H1 (cell line): ENCODE results near the gene PRDX2. TPM values are rescaled to one million over a fixed set of nuclear protein-coding genes. Genes with fewer than 3 reads are reported as not detected.

Source experiments
- CTCF ChIA-PET: fragments of 300-600 bp; sonication (Branson Sonifier 250); formaldehyde crosslinking; loops from one replicate; lab custom pipeline; 2021; ENCODE audit not compliant: partially characterized antibody; lab: Charles Lee
- POLR2A ChIA-PET: fragments of 300-600 bp; sonication (Branson Sonifier 250); formaldehyde crosslinking; loops from one replicate; lab custom pipeline; 2021; ENCODE audit warnings: inconsistent platforms; ENCODE audit not compliant: partially characterized antibody; lab: Charles Lee
- DNase-seq, 2 experiments: peaks; one replicate each; pipeline versions ENCODE4 v3.0.0 to v3.0.0-alpha.2; 2010 to 2022; ENCODE audit warnings: low spot score in 2 of 2, low read depth in 1 of 2, mixed read lengths in 1 of 2
- FAIRE-seq: peaks from 2 replicates; lab custom pipeline; 2011; peaks lifted over from hg19 to GRCh38; lab: Jason Lieb, UNC
- H2AFZ ChIP-seq: 2 replicates; pipeline ENCODE4 v1.8.1; 2012; ENCODE audit warnings: low read length, inconsistent platforms
- H2AK5ac ChIP-seq: 2 replicates; pipeline ENCODE4 v1.6.1; 2013; ENCODE audit warnings: low read depth, low read length
- H2BK120ac ChIP-seq: replicated peaks from 2 replicates; pipeline ENCODE3; 2013; ENCODE audit warnings: low read depth, low read length, inconsistent platforms
- H2BK12ac ChIP-seq: 2 replicates; pipeline ENCODE4 v1.6.1; 2013; ENCODE audit warnings: low read depth, low read length
- H2BK15ac ChIP-seq: 2 replicates; pipeline ENCODE4 v1.6.1; 2013; ENCODE audit warnings: low read length
- H2BK20ac ChIP-seq: 2 replicates; pipeline ENCODE4 v1.6.1; 2013; ENCODE audit warnings: low read length
- H2BK5ac ChIP-seq: 2 replicates; pipeline ENCODE4 v1.6.1; 2013; ENCODE audit warnings: low read depth, low read length
- H3K14ac ChIP-seq: 2 replicates; pipeline ENCODE4 v1.6.1; 2013; ENCODE audit warnings: inconsistent platforms; ENCODE audit not compliant: insufficient read length
- H3K18ac ChIP-seq: 2 replicates; pipeline ENCODE4 v1.6.1; 2013; ENCODE audit warnings: low read length; ENCODE audit errors: extremely low read depth
- H3K23ac ChIP-seq: 2 replicates; pipeline ENCODE4 v1.6.1; 2013; ENCODE audit warnings: inconsistent platforms; ENCODE audit not compliant: insufficient read length
- H3K23me2 ChIP-seq: 2 replicates; pipeline ENCODE4 v1.6.1; 2013; ENCODE audit warnings: low read depth, low read length
- H3K27ac ChIP-seq: 2 replicates; pipeline ENCODE4 v1.6.1; 2011; ENCODE audit warnings: low read depth, low read length, inconsistent platforms
- H3K27me3 ChIP-seq, 4 experiments: replicated peaks in 1 of 4; 1 replicate in 1 of 4; 2 replicates in 3 of 4; pipeline versions ENCODE4 v1.6.1 to v1.8.1; 2011 to 2013; ENCODE audit warnings: low read length in 3 of 4, mild to moderate bottlenecking in 3 of 4, inconsistent platforms in 2 of 4, mixed read lengths in 2 of 4, moderate library complexity in 1 of 4; ENCODE audit not compliant: control insufficient read depth in 3 of 4, insufficient read depth in 3 of 4; ENCODE audit errors: extremely low read depth in 1 of 4
- H3K36me3 ChIP-seq, 4 experiments: 2 replicates each; pipeline versions ENCODE4 v1.6.1 to v1.8.1; 2011 to 2013; ENCODE audit warnings: mild to moderate bottlenecking in 4 of 4, low read length in 3 of 4, moderate library complexity in 2 of 4, control low read depth in 1 of 4, inconsistent platforms in 1 of 4; ENCODE audit not compliant: insufficient read depth in 4 of 4, control insufficient read depth in 2 of 4
- H3K4ac ChIP-seq: replicated peaks from 2 replicates; pipeline ENCODE3; 2013; ENCODE audit warnings: low read length, low read depth, mixed read lengths, inconsistent platforms; ENCODE audit not compliant: insufficient read length
- H3K4me1 ChIP-seq, 4 experiments: replicated peaks in 1 of 4; 1 replicate in 1 of 4; 2 replicates in 3 of 4; pipeline versions ENCODE4 v1.6.1 to v1.8.1; 2011 to 2013; ENCODE audit warnings: low read length in 3 of 4, inconsistent platforms in 2 of 4, mixed read lengths in 1 of 4; ENCODE audit not compliant: insufficient read depth in 4 of 4, control insufficient read depth in 3 of 4
- H3K4me2 ChIP-seq, 2 experiments: 2 replicates each; pipeline versions ENCODE4 v1.6.1 to v1.8.1; 2011 to 2013; ENCODE audit warnings: low read depth in 2 of 2, low read length in 2 of 2, control low read depth in 1 of 2, inconsistent platforms in 1 of 2, mild to moderate bottlenecking in 1 of 2; ENCODE audit not compliant: insufficient read depth in 1 of 2
- H3K4me3 ChIP-seq, 4 experiments: fragments of 200-600, 300-600 bp in 1 of 4; sonication (generic), shearing (Covaris generic), sonication (Bioruptor Twin) in 1 of 4; 2 replicates each; pipeline versions ENCODE4 v1.5.1 to v1.8.1; 2011 to 2016; ENCODE audit warnings: low read length in 4 of 4, low read depth in 3 of 4, control low read depth in 2 of 4, inconsistent platforms in 2 of 4, mild to moderate bottlenecking in 2 of 4, mixed read lengths in 1 of 4, moderate library complexity in 1 of 4; ENCODE audit not compliant: insufficient read depth in 2 of 4; ENCODE audit errors: extremely low read depth in 1 of 4
- H3K56ac ChIP-seq: replicated peaks from 2 replicates; pipeline ENCODE3; 2013; ENCODE audit warnings: low read depth, mild to moderate bottlenecking, mixed read lengths, low read length, inconsistent platforms; ENCODE audit not compliant: insufficient read length
- H3K79me1 ChIP-seq: 2 replicates; pipeline ENCODE4 v1.6.1; 2013; ENCODE audit warnings: low read depth, low read length, control low read depth
- H3K79me2 ChIP-seq, 2 experiments: 2 replicates each; pipeline versions ENCODE4 v1.6.1 to v1.8.1; 2012 to 2013; ENCODE audit warnings: low read length in 2 of 2, mild to moderate bottlenecking in 2 of 2, inconsistent platforms in 1 of 2; ENCODE audit not compliant: insufficient read depth in 2 of 2, control insufficient read depth in 1 of 2
- H3K9ac ChIP-seq, 4 experiments: replicated peaks in 1 of 4; 1 replicate in 1 of 4; 2 replicates in 3 of 4; pipeline versions ENCODE4 v1.6.1 to v1.8.1; 2011 to 2013; ENCODE audit warnings: low read depth in 3 of 4, low read length in 3 of 4, control low read depth in 2 of 4, mild to moderate bottlenecking in 2 of 4, moderate library complexity in 2 of 4, inconsistent platforms in 1 of 4; ENCODE audit errors: extremely low read depth in 1 of 4
- H3K9me3 ChIP-seq, 2 experiments: 2 replicates each; pipeline versions ENCODE4 v1.6.1 to v1.8.1; 2012 to 2013; ENCODE audit warnings: mild to moderate bottlenecking in 2 of 2, moderate library complexity in 2 of 2, control low read depth in 1 of 2, inconsistent platforms in 1 of 2, low read depth in 1 of 2, low read length in 1 of 2, mixed read lengths in 1 of 2; ENCODE audit not compliant: insufficient read depth in 2 of 2
- H4K20me1 ChIP-seq, 2 experiments: replicated peaks in 1 of 2; 2 replicates each; pipeline versions ENCODE3 to v1.8.1; 2011 to 2013; ENCODE audit warnings: inconsistent platforms in 2 of 2, low read length in 2 of 2, mild to moderate bottlenecking in 1 of 2; ENCODE audit not compliant: insufficient read depth in 2 of 2, control insufficient read depth in 1 of 2
- H4K5ac ChIP-seq: 2 replicates; pipeline ENCODE4 v1.6.1; 2013; ENCODE audit warnings: low read length, low read depth, mixed read lengths, inconsistent platforms; ENCODE audit not compliant: insufficient read length
- H4K8ac ChIP-seq: 2 replicates; pipeline ENCODE4 v1.8.0; 2013; ENCODE audit warnings: mild to moderate bottlenecking, moderate library complexity, low read length, inconsistent platforms; ENCODE audit not compliant: insufficient read depth; ENCODE audit errors: extremely low read depth
- H4K91ac ChIP-seq: replicated peaks from 2 replicates; pipeline ENCODE3; 2013; ENCODE audit warnings: low read length, mixed read lengths, inconsistent platforms; ENCODE audit not compliant: insufficient read length
- CBX8 ChIP-seq: fragments of 300-800, 300-1000 bp; sonication (generic); IDR thresholded peaks from 2 replicates; pipeline ENCODE4 v1.7.1; 2016; ENCODE audit warnings: low read depth, low read length, borderline replicate concordance
- CTBP2 ChIP-seq: IDR thresholded peaks from 2 replicates; pipeline ENCODE4 v1.7.0; 2011; ENCODE audit warnings: borderline replicate concordance, mild to moderate bottlenecking, moderate library complexity, mixed read lengths, low read length; ENCODE audit not compliant: insufficient read depth, insufficient read length
- EGR1 ChIP-seq: IDR thresholded peaks from 2 replicates; pipeline ENCODE4 v1.6.1; 2011; ENCODE audit warnings: low read depth, low read length, borderline replicate concordance
- JUND ChIP-seq: IDR thresholded peaks from 2 replicates; pipeline ENCODE4 v1.6.1; 2011; ENCODE audit warnings: mild to moderate bottlenecking, improper control_type of control experiment, low read length
- SIN3A ChIP-seq, 2 experiments: IDR thresholded peaks in 1 of 2; conservative IDR thresholded peaks in 1 of 2; 2 replicates each; pipeline ENCODE4 v1.6.1; 2011 to 2012; ENCODE audit warnings: low read length in 2 of 2, improper control_type of control experiment in 1 of 2, low read depth in 1 of 2, mild to moderate bottlenecking in 1 of 2
- SIRT6 ChIP-seq: IDR thresholded peaks from one replicate; pipeline ENCODE4 v1.7.1; 2012; ENCODE audit warnings: low read length, inconsistent platforms
- TAF1 ChIP-seq: IDR thresholded peaks from 2 replicates; pipeline ENCODE4 v1.6.1; 2011; ENCODE audit warnings: mild to moderate bottlenecking, low read depth, low read length
- TAF7 ChIP-seq: optimal IDR thresholded peaks from 2 replicates; pipeline ENCODE3; 2011; ENCODE audit warnings: low read depth, mild to moderate bottlenecking, inconsistent platforms, low read length, moderate library complexity, borderline replicate concordance
- WGBS, 2 experiments: shearing (Covaris generic) in 1 of 2; methylation state at CpG; one replicate each; pipeline versions ENCODE4 v1.1.6 to v1.1.7; 2013 to 2015; ENCODE audit warnings: low lambda C conversion rate in 2 of 2, mixed read lengths in 2 of 2, inconsistent platforms in 1 of 2, low coverage in 1 of 2, missing lambda C conversion rate in 1 of 2; ENCODE audit not compliant: insufficient replicate concordance in 2 of 2, insufficient coverage in 1 of 2, insufficient read length in 1 of 2; ENCODE audit errors: extremely low coverage in 1 of 2, missing lambda C conversion rate in 1 of 2; 5-methylcytosine and 5-hydroxymethylcytosine counted together
- polyA plus RNA-seq, 7 experiments: library from polyadenylated mRNA; depleted of rRNA in 3 of 7; stranded (reverse) in 5 of 7; unstranded in 2 of 7; fragments of >200 nt in 5 of 7; fragments of 200-250 nt in 2 of 7; gene quantifications; 1 replicate in 5 of 7; 2 replicates in 1 of 7; 4 replicates in 1 of 7; pipeline versions ENCODE4 v1.2.1 to v1.2.3, GENCODE V29; 2011 to 2013; ENCODE audit warnings: missing spikeins in 2 of 7, mixed read lengths in 2 of 7
- total RNA-seq: library from RNA; stranded (reverse); fragmentation: NEBNext Ultra II Directional; extraction: Animal tissue kit (Norgen Biotek cat#: 25700); gene quantifications from 2 replicates; pipeline ENCODE4 v1.2.1, GENCODE V29; 2021

The PRDX2 gene
- total and polyA plus RNA-seq, 2 of the 8 experiments (the other 6 are each of a cell fraction or from before 2014, with no cell fraction given): 380 to 748 TPM

DNA sequence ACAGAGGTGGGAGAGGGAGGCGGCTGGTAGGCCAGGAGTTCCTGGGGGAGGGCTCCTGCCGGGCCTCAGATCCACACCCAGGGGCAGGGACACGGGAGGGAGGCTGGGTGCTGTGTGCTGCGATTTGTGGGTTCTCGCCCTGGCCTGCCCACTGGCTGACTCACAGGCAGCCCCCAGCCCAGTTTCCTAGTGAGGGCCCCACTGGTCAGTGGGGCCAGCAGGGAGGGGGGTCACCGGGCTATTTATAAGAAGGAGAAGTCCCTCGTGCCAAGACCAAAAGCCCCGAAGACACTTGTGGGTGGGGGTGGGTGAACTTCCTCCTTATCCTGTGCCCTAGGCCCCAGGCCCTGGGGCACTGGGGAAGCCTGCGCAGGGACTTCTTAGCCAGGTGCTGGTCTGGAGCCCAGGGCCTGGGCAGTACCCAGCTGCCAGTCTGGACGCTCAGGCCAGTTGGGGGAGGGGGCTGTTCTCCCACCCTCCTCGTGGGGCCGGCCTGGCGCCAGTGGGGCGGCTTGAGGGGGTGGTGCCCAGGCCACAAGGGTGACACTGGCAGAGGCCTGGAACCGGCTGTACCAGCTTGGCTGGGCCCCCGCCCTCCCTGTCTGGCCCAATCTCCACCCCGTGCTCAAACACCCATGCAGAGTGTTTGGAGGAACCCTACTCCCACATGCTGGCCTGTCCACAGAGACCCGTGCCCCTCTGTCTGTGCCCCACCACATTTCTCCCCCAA is 15.3 kb downstream of the PRDX2 start:
- H3K4me1 ChIP-seq: peaks cover 16 to 42% (median 26%) of the 10 kb centered on the region in 4 experiments
- H4K5ac ChIP-seq: no peak overlapping the region
- H3K4ac ChIP-seq: no peak overlapping the region
- peak overlapping the region; percentile 44; the same call in 1 of the 2 replicates for H2BK5ac ChIP-seq
- no peak overlapping the region for H2BK20ac ChIP-seq
- no peak overlapping the region for H2BK120ac ChIP-seq
- peaks cover 24% of the 10 kb centered on the region; the same call in 1 of the 2 replicates for H3K23me2 ChIP-seq
- no peak for DNase-seq
- H2AFZ ChIP-seq: no peak overlapping the region
- no peak overlapping the region for H3K14ac ChIP-seq
- no peak overlapping the region for H3K4me3 ChIP-seq
- no peak overlapping the region for H3K56ac ChIP-seq
- peaks cover 0 to 7% (median 4%) of the 10 kb centered on the region in 4 experiments; a peak in 5 of 7 replicates for H3K27me3 ChIP-seq
- no peak overlapping the region for H3K4me2 ChIP-seq
- no peak for TF ChIP-seq CTBP2
- TF ChIP-seq EGR1: no peak
- TF ChIP-seq TAF7: no peak
- no peak for TF ChIP-seq JUND
- no peak for TF ChIP-seq SIRT6
- no peak for TF ChIP-seq TAF1
- TF ChIP-seq SIN3A (conservative IDR thresholded peaks at IDR 0.05 in 1 of 2, IDR thresholded peaks at IDR 0.05 in 1 of 2; ENCODE audit: low read depth in 1 of 2, low read length in 2 of 2): no peak
- TF ChIP-seq CBX8: no peak
- H3K9ac ChIP-seq: no peak overlapping the region
- no peak overlapping the region; the same call in none of the 2 replicates for H3K18ac ChIP-seq
- no peaks in the 10 kb centered on the region; the same call in 1 of the 2 replicates for H3K79me1 ChIP-seq
- H2BK12ac ChIP-seq: peak overlapping the region; percentile 17; the same call in 1 of the 2 replicates
- H4K20me1 ChIP-seq: peaks cover 0 to 1% of the 10 kb centered on the region in 2 experiments
- ChIA-PET CTCF (interaction anchor here (1.3 to 4.5 kb wide), 4 partner anchors 9 to 21 kb away, joined by 3 to 39 read pairs (median 14); no protein-coding TSS in a partner anchor), POLR2A (interaction anchor here (0.7 to 3.5 kb wide), 6 partner anchors 7 to 14 kb away, joined by 3 to 33 read pairs (median 10); partner anchors contain the start of gene HOOK2)
- WGBS, 2 experiments: 84% methylated on average over 14 of the region's 18 CpGs; no CpG with 5 or more reads in 1 of the 2 experiments
- FAIRE-seq: no peak
- H3K36me3 ChIP-seq: no peaks in the 10 kb centered on the region
- no peak overlapping the region; the same call in 1 of the 2 replicates for H2AK5ac ChIP-seq
- no peak overlapping the region for H4K91ac ChIP-seq
- H3K27ac ChIP-seq: no peak overlapping the region
- peak overlapping the region; percentile 69; the same call in 1 of the 2 replicates for H4K8ac ChIP-seq
- H3K9me3 ChIP-seq: no peaks in the 10 kb centered on the region
- no peak overlapping the region for H2BK15ac ChIP-seq
- no peak overlapping the region for H3K23ac ChIP-seq
- H3K79me2 ChIP-seq: no peaks in the 10 kb centered on the region
